HEK293 (cell line): Measurements from ENCODE around the gene IMMP2L.

ENCODE experiments used
- CTCF ChIA-PET: fragments of 350-600 bp; formaldehyde crosslinking; extraction: SDS; loops from one replicate; lab custom pipeline; 2021; ENCODE audit warnings: antibody characterized with exemption; lab: Yijun Ruan, JAX
- POLR2A ChIA-PET: fragments of 300-600 bp; formaldehyde crosslinking; extraction: SDS; loops from one replicate; lab custom pipeline; 2020; ENCODE audit warnings: antibody characterized with exemption, inconsistent platforms; lab: Yijun Ruan, JAX
- H3K27ac ChIP-seq: fragments of 200-500 bp; sonication (Bioruptor generic); 2 replicates; pipeline ENCODE4 v1.5.1; 2014; ENCODE audit warnings: low read depth, low read length, control low read depth, inconsistent platforms; ENCODE audit errors: extremely low read depth
- H3K36me3 ChIP-seq, 2 experiments: fragments of 200-500 bp in 1 of 2; sonication (Bioruptor generic) in 1 of 2; 1 replicate in 1 of 2; 2 replicates in 1 of 2; pipeline ENCODE4 v1.5.1; 2014 to 2017; ENCODE audit warnings: inconsistent platforms in 2 of 2, low read length in 2 of 2; ENCODE audit not compliant: control insufficient read depth in 2 of 2, insufficient read depth in 1 of 2
- H3K4me1 ChIP-seq: fragments of 200-500 bp; sonication (Bioruptor generic); 2 replicates; pipeline ENCODE4 v1.5.1; 2014; ENCODE audit warnings: mild to moderate bottlenecking, low read length, inconsistent platforms; ENCODE audit not compliant: control insufficient read depth, insufficient read depth
- H3K4me3 ChIP-seq: 2 replicates; pipeline ENCODE4 v1.5.1; 2011; ENCODE audit warnings: low read depth, mild to moderate bottlenecking, control low read depth, low read length, moderate library complexity
- H3K9me3 ChIP-seq: fragments of 200-500 bp; sonication (Bioruptor generic); 2 replicates; pipeline ENCODE4 v1.5.1; 2014; ENCODE audit warnings: low read depth, low read length, inconsistent platforms; ENCODE audit not compliant: control insufficient read depth, insufficient read depth
- MYNN ChIP-seq: fragments of 450-650 bp; formaldehyde crosslinking; IDR thresholded peaks from 2 replicates; pipeline ENCODE4 v1.5.1; 2016; ENCODE audit warnings: missing biosample characterization, missing genetic modification characterization, borderline replicate concordance
- MZF1 ChIP-seq: fragments of 450-650 bp; formaldehyde crosslinking; IDR thresholded peaks from 2 replicates; pipeline ENCODE4 v1.5.1; 2017; ENCODE audit warnings: missing biosample characterization, missing genetic modification characterization, borderline replicate concordance
- PRDM2 ChIP-seq: fragments of 450-650 bp; formaldehyde crosslinking; IDR thresholded peaks from 2 replicates; pipeline ENCODE4 v1.5.1; 2016; ENCODE audit warnings: missing biosample characterization, missing genetic modification characterization, borderline replicate concordance
- ZIC2 ChIP-seq: fragments of 450-650 bp; formaldehyde crosslinking; IDR thresholded peaks from 2 replicates; pipeline ENCODE4 v1.5.1; 2016; ENCODE audit warnings: missing biosample characterization, missing genetic modification characterization
- ZNF121 ChIP-seq: fragments of 450-650 bp; formaldehyde crosslinking; IDR thresholded peaks from 2 replicates; pipeline ENCODE4 v1.5.1; 2016; ENCODE audit warnings: missing biosample characterization, missing genetic modification characterization
- ZNF184 ChIP-seq: fragments of 450-650 bp; IDR thresholded peaks from 2 replicates; pipeline ENCODE4 v1.5.1; 2018; ENCODE audit warnings: missing biosample characterization, mild to moderate bottlenecking, missing genetic modification characterization
- ZNF202 ChIP-seq: fragments of 450-650 bp; formaldehyde crosslinking; IDR thresholded peaks from 2 replicates; pipeline ENCODE4 v1.5.1; 2016; ENCODE audit warnings: missing biosample characterization, missing genetic modification characterization, borderline replicate concordance
- ZNF24 ChIP-seq: fragments of 450-650 bp; formaldehyde crosslinking; IDR thresholded peaks from 2 replicates; pipeline ENCODE4 v1.5.1; 2016; ENCODE audit warnings: missing biosample characterization, missing genetic modification characterization
- ZNF350 ChIP-seq: fragments of 450-650 bp; formaldehyde crosslinking; IDR thresholded peaks from 2 replicates; pipeline ENCODE4 v1.5.0; 2017; ENCODE audit warnings: missing biosample characterization, mild to moderate bottlenecking, missing genetic modification characterization
- ZNF398 ChIP-seq: fragments of 450-650 bp; formaldehyde crosslinking; IDR thresholded peaks from 2 replicates; pipeline ENCODE4 v1.5.1; 2017; ENCODE audit warnings: missing biosample characterization, missing genetic modification characterization
- ZNF449 ChIP-seq: fragments of 450-650 bp; formaldehyde crosslinking; IDR thresholded peaks from 2 replicates; pipeline ENCODE4 v1.5.1; 2017; ENCODE audit warnings: missing biosample characterization, mild to moderate bottlenecking, missing genetic modification characterization, moderate library complexity
- ZNF473 ChIP-seq: fragments of 450-650 bp; formaldehyde crosslinking; IDR thresholded peaks from 2 replicates; pipeline ENCODE4 v1.5.1; 2017; ENCODE audit warnings: missing biosample characterization, missing genetic modification characterization
- ZNF529 ChIP-seq: fragments of 450-650 bp; formaldehyde crosslinking; IDR thresholded peaks from 2 replicates; pipeline ENCODE4 v1.5.1; 2017; ENCODE audit warnings: missing genetic modification characterization, missing biosample characterization; ENCODE audit not compliant: insufficient replicate concordance
- ZNF555 ChIP-seq: fragments of 450-650 bp; formaldehyde crosslinking; conservative IDR thresholded peaks from 2 replicates; pipeline ENCODE4 v1.5.1; 2017; ENCODE audit warnings: missing biosample characterization, mild to moderate bottlenecking, missing genetic modification characterization, inconsistent platforms
- ZNF571 ChIP-seq: fragments of 450-650 bp; formaldehyde crosslinking; IDR thresholded peaks from 2 replicates; pipeline ENCODE4 v1.5.0; 2017; ENCODE audit warnings: missing biosample characterization, missing genetic modification characterization
- ZNF621 ChIP-seq: fragments of 450-650 bp; formaldehyde crosslinking; IDR thresholded peaks from 2 replicates; pipeline ENCODE4 v1.5.1; 2017; ENCODE audit warnings: missing biosample characterization, missing genetic modification characterization
- ZNF837 ChIP-seq: fragments of 450-650 bp; formaldehyde crosslinking; IDR thresholded peaks from 2 replicates; pipeline ENCODE4 v1.5.1; 2016; ENCODE audit warnings: missing biosample characterization, missing genetic modification characterization
- ZNF843 ChIP-seq: fragments of 450-650 bp; formaldehyde crosslinking; IDR thresholded peaks from 2 replicates; pipeline ENCODE4 v1.5.1; 2016; ENCODE audit warnings: missing biosample characterization, missing genetic modification characterization
- ZSCAN16 ChIP-seq: fragments of 450-650 bp; formaldehyde crosslinking; IDR thresholded peaks from 2 replicates; pipeline ENCODE4 v1.5.1; 2016; ENCODE audit warnings: missing biosample characterization, missing genetic modification characterization

IMMP2L gene

GRCh38 chr7:111265394-111265793 lies 296.9 kb downstream of the IMMP2L start:
- POLR2A ChIA-PET: no interaction called here
- H3K9me3 ChIP-seq: no peaks in the 10 kb centered on the region

GRCh38 chr7:111264981-111265380 lies 297.3 kb downstream of the IMMP2L start:
- ChIA-PET POLR2A (no interaction called here), CTCF (no interaction called here)
- TF ChIP-seq PRDM2 (tag by site-specific recombination) (no peak), ZNF202 (tag by site-specific recombination) (no peak)

More at GRCh38 chr7:111265394-111265793, 296.9 kb downstream of the IMMP2L start:
- no peaks in the 10 kb centered on the region for H3K36me3 ChIP-seq
- no peaks in the 10 kb centered on the region for H3K4me1 ChIP-seq
- no peak overlapping the region for H3K4me3 ChIP-seq
- TF ChIP-seq ZNF621 (tag by site-specific recombination): no peak
- TF ChIP-seq ZNF555 (tag by site-specific recombination): no peak
- no peak for TF ChIP-seq ZNF843
- TF ChIP-seq ZNF184 (tag by site-specific recombination): no peak
- no peak for TF ChIP-seq ZNF24
- TF ChIP-seq ZNF398 (tag by site-specific recombination): no peak
- TF ChIP-seq ZNF350: no peak
- no peak for TF ChIP-seq ZNF571 (tag by site-specific recombination)
- no peak for TF ChIP-seq MZF1 (tag by site-specific recombination)
- TF ChIP-seq ZNF837 (tag by site-specific recombination): no peak
- CTCF ChIA-PET: no interaction called here
- no peak overlapping the region for H3K27ac ChIP-seq

GRCh38 chr7:111264111-111264868 lies 298.0 kb downstream of the IMMP2L start:
- ChIA-PET CTCF (no interaction called here), POLR2A (no interaction called here)
- H3K4me3 ChIP-seq: no peak overlapping the region
- H3K36me3 ChIP-seq: no peaks in the 10 kb centered on the region
- no peaks in the 10 kb centered on the region for H3K4me1 ChIP-seq
- H3K27ac ChIP-seq: no peak overlapping the region
- H3K9me3 ChIP-seq: no peaks in the 10 kb centered on the region
- TF ChIP-seq ZNF121 (tag by site-specific recombination) (no peak), ZIC2 (tag by site-specific recombination) (no peak), ZNF529 (tag by site-specific recombination) (no peak), ZSCAN16 (tag by site-specific recombination) (no peak), ZNF473 (no peak), ZNF449 (tag by site-specific recombination) (no peak), MYNN (tag by site-specific recombination) (no peak)

More at GRCh38 chr7:111264981-111265380, 297.3 kb downstream of the IMMP2L start:
- Histone ChIP-seq H3K9me3 (no peaks in the 10 kb centered on the region), H3K4me3 (no peak overlapping the region), H3K4me1 (no peaks in the 10 kb centered on the region), H3K27ac (no peak overlapping the region), H3K36me3 (no peaks in the 10 kb centered on the region)
